Transverse colon (tissue), 4 donors: Measurements from ENCODE around the gene MAFG. TPM values are rescaled to one million over a fixed set of nuclear protein-coding genes. Genes with fewer than 3 reads are reported as not detected.

Experiments
- DNase-seq: peaks from one replicate; pipeline ENCODE4 v3.0.0-alpha.2; 2019
- H3K27ac ChIP-seq, 4 donors: fragments of 200-600 bp; sonication (generic); 2 replicates each; pipeline ENCODE4 v1.5.1; 2016 to 2018; ENCODE audit warnings: inconsistent platforms in 4 of 4
- H3K27me3 ChIP-seq: fragments of 200-600 bp; sonication (generic); 2 replicates; pipeline ENCODE4 v1.5.1; 2017; ENCODE audit warnings: inconsistent platforms
- H3K36me3 ChIP-seq, 4 donors: fragments of 200-600 bp; sonication (generic); 2 replicates each; pipeline ENCODE4 v1.5.1; 2017 to 2019; ENCODE audit warnings: inconsistent platforms in 4 of 4
- H3K4me1 ChIP-seq, 4 donors: fragments of 200-600 bp; sonication (generic); 2 replicates each; pipeline ENCODE4 v1.5.1; 2017 to 2020; ENCODE audit warnings: inconsistent platforms in 4 of 4
- H3K4me3 ChIP-seq, 4 donors: fragments of 200-600 bp; sonication (generic); 1 replicate in 1 of 4; 2 replicates in 3 of 4; pipeline versions ENCODE4 v1.5.1 to v1.6.1; 2017 to 2019; ENCODE audit warnings: inconsistent platforms in 4 of 4
- H3K9me3 ChIP-seq, 2 donors: fragments of 200-600 bp; sonication (generic); 2 replicates each; pipeline ENCODE4 v1.5.1; 2017 to 2019; ENCODE audit warnings: inconsistent platforms in 2 of 2
- CTCF ChIP-seq, 5 experiments: fragments of 200-600 bp in 3 of 5; fragments of 450-650 bp in 2 of 5; sonication (generic) in 3 of 5; IDR thresholded peaks; 1 replicate in 2 of 5; 2 replicates in 3 of 5; pipeline ENCODE4 v1.5.1; 2016 to 2017; ENCODE audit warnings: antibody characterized with exemption in 5 of 5, inconsistent platforms in 3 of 5, mild to moderate bottlenecking in 2 of 5, moderate library complexity in 1 of 5
- EP300 ChIP-seq: sonication (generic); formaldehyde crosslinking; IDR thresholded peaks from one replicate; pipeline ENCODE4 v1.6.1; 2017; ENCODE audit warnings: antibody characterized with exemption, low read depth
- POLR2A ChIP-seq: fragments of 450-650 bp; IDR thresholded peaks from one replicate; pipeline ENCODE4 v1.6.1; 2016; ENCODE audit warnings: antibody characterized with exemption, mild to moderate bottlenecking, moderate library complexity
- POLR2AphosphoS5 ChIP-seq, 3 donors: sonication (generic); formaldehyde crosslinking; IDR thresholded peaks; one replicate each; pipeline ENCODE4 v1.6.1; 2016; ENCODE audit warnings: antibody characterized with exemption in 3 of 3
- WGBS, 2 donors: methylation state at CpG; one replicate each; pipeline ENCODE4 v1.1.5; 2018; ENCODE audit warnings: low coverage in 1 of 2; 5-methylcytosine and 5-hydroxymethylcytosine counted together
- in situ Hi-C, 4 donors: fragments of 200-750 bp; cut with MboI; loops; one replicate each; pipeline versions ENCODE4 v1.15.0 to v1.15.1; 2017; ENCODE audit warnings: low sequenced_read_pairs in 3 of 4, low pct_ligation_motif_present in 1 of 4, low pct_unique_long_range_greater_than_20kb in 1 of 4
- intact Hi-C: fragments of 100-400 bp; cut with DNase I; formaldehyde crosslinking; loops from one replicate; pipeline ENCODE4 v1.15.1; 2023; ENCODE audit warnings: low total_unique reads
- total RNA-seq, 4 donors: library from RNA; depleted of rRNA; stranded (reverse); fragments of >200 nt; gene quantifications; one replicate each; pipeline ENCODE4 v1.1.0, GENCODE V29; 2016

Gene MAFG
- total RNA-seq, 4 donors from 2014 or later: 22.4 to 34.4 (median 24.3) TPM

GRCh38 chr17:81956607-81957589 is 29.4 kb upstream of the MAFG start:
- WGBS, 2 donors: 83 to 86% methylated on average over 3 to 45 of the region's 45 CpGs
- intact Hi-C loops: no loop called here
- H3K27ac ChIP-seq: no peak overlapping the region
- H3K4me3 ChIP-seq: no peak overlapping the region
- H3K36me3 ChIP-seq: no peaks in the 10 kb centered on the region
- no peaks in the 10 kb centered on the region for H3K9me3 ChIP-seq
- no peak for DNase-seq
- peaks cover 54% of the 10 kb centered on the region for H3K27me3 ChIP-seq
- H3K4me1 ChIP-seq: peaks cover 6 to 22% (median 16%) of the 10 kb centered on the region in 4 donors
- no peak for TF ChIP-seq CTCF (IDR thresholded peaks at IDR 0.05)
- no peak for TF ChIP-seq POLR2AphosphoS5 (IDR thresholded peaks at IDR 0.05)
- TF ChIP-seq EP300: no peak
- in situ Hi-C loops: loop anchor here in 1 of 4 donors (25.0 kb wide), 1 partner anchor 205 kb away; no protein-coding TSS in a partner anchor

GRCh38 chr17:81955756-81956544 is 28.4 kb upstream of the MAFG start:
- no peak for TF ChIP-seq EP300
- no peak for TF ChIP-seq POLR2A
- TF ChIP-seq CTCF (IDR thresholded peaks at IDR 0.05): no peak
- no peak for TF ChIP-seq POLR2AphosphoS5 (IDR thresholded peaks at IDR 0.05)
- Histone ChIP-seq H3K27me3 (peaks cover 45% of the 10 kb centered on the region), H3K9me3 (no peaks in the 10 kb centered on the region), H3K27ac (no peak overlapping the region), H3K36me3 (no peaks in the 10 kb centered on the region), H3K4me3 (no peak overlapping the region), H3K4me1 (peaks cover 6 to 17% (median 14%) of the 10 kb centered on the region in 4 donors)
- in situ Hi-C loops: loop anchor here in 1 of 4 donors (25.0 kb wide), 1 partner anchor 206 kb away; no protein-coding TSS in a partner anchor
- 76% methylated on average over 10 of the region's 13 CpGs; no CpG with 5 or more reads in 1 of the 2 donors for WGBS, 2 donors
- intact Hi-C loops: no loop called here
- no peak for DNase-seq

- 93% methylated on average over 26 of the region's 26 CpGs; no CpG with 5 or more reads in 1 of the 2 donors for WGBS, 2 donors
- Histone ChIP-seq H3K36me3 (no peaks in the 10 kb centered on the region), H3K27ac (no peak overlapping the region), H3K4me1 (peaks cover 3 to 12% (median 9%) of the 10 kb centered on the region in 4 donors), H3K4me3 (no peak overlapping the region), H3K9me3 (no peaks in the 10 kb centered on the region), H3K27me3 (peaks cover 37% of the 10 kb centered on the region)
- in situ Hi-C loops: loop anchor here in 1 of 4 donors (25.0 kb wide), 1 partner anchor 207 kb away; no protein-coding TSS in a partner anchor
- DNase-seq: no peak
- intact Hi-C loops: no loop called here
- TF ChIP-seq POLR2AphosphoS5 (IDR thresholded peaks at IDR 0.05): no peak
- no peak for TF ChIP-seq POLR2A
- TF ChIP-seq EP300: no peak
- TF ChIP-seq CTCF (IDR thresholded peaks at IDR 0.05): no peak
Observed at GRCh38 chr17:81955058-81955681, 27.6 kb upstream of the MAFG start.
